Thymus (tissue), 11 donors: ENCODE data around the gene TRIP4. TPM values are rescaled to one million over a fixed set of nuclear protein-coding genes. Genes with fewer than 3 reads are reported as not detected.
A peak's percentile ranks its signal among the peaks of the same experiment; 100 is the strongest.
"Not testable (repeated sequence)": the region's sequence is repeated elsewhere in the genome, so short reads cannot be mapped to it uniquely, and the experiment has no call there.

Experiments
- DNase-seq, 9 donors: peaks; one replicate each; pipeline ENCODE4 v3.0.0-alpha.2; 2013; ENCODE audit warnings: low spot score in 9 of 9, low read depth in 6 of 9, missing footprints in 1 of 9
- H3K27ac ChIP-seq, 2 donors: one replicate each; pipeline ENCODE4 v1.5.1; 2013; ENCODE audit warnings: control low read depth in 1 of 2, low read depth in 1 of 2, low read length in 1 of 2, mild to moderate bottlenecking in 1 of 2, moderate library complexity in 1 of 2
- H3K27me3 ChIP-seq, 2 donors: one replicate each; pipeline ENCODE4 v1.5.1; 2013; ENCODE audit warnings: low read length in 1 of 2; ENCODE audit not compliant: control insufficient read depth in 2 of 2, insufficient read depth in 1 of 2
- H3K36me3 ChIP-seq, 2 donors: one replicate each; pipeline ENCODE4 v1.5.1; 2013; ENCODE audit warnings: low read length in 1 of 2, mild to moderate bottlenecking in 1 of 2, moderate library complexity in 1 of 2; ENCODE audit not compliant: control insufficient read depth in 2 of 2, insufficient read depth in 2 of 2
- H3K4me1 ChIP-seq, 2 donors: one replicate each; pipeline ENCODE4 v1.5.1; 2013; ENCODE audit warnings: low read length in 2 of 2; ENCODE audit not compliant: control insufficient read depth in 2 of 2, insufficient read depth in 2 of 2
- H3K4me3 ChIP-seq, 2 donors: one replicate each; pipeline ENCODE4 v1.5.1; 2013; ENCODE audit warnings: low read length in 2 of 2, control low read depth in 1 of 2, mild to moderate bottlenecking in 1 of 2
- H3K9me3 ChIP-seq, 2 donors: one replicate each; pipeline ENCODE4 v1.5.1; 2013; ENCODE audit warnings: low read length in 1 of 2, mild to moderate bottlenecking in 1 of 2; ENCODE audit not compliant: control insufficient read depth in 2 of 2, insufficient read depth in 1 of 2
- WGBS: extraction: QIAGEN DNeasy Blood & Tissue Kit; methylation state at CpG from one replicate; pipeline ENCODE4 v1.1.7; 2013; 5-methylcytosine and 5-hydroxymethylcytosine counted together
- polyA plus RNA-seq: library from polyadenylated mRNA; stranded (reverse); fragments of 200-250 nt; gene quantifications from one replicate; pipeline ENCODE4 v1.2.3, GENCODE V29; 2013
- total RNA-seq: library from RNA; stranded (reverse); fragments of 120-200 nt; gene quantifications from one replicate; pipeline ENCODE4 v1.2.4, GENCODE V29; 2013
- donor health status: healthy.

TRIP4 gene
- total and polyA plus RNA-seq, 2 donors = 14.5 to 50.6 TPM

DNA sequence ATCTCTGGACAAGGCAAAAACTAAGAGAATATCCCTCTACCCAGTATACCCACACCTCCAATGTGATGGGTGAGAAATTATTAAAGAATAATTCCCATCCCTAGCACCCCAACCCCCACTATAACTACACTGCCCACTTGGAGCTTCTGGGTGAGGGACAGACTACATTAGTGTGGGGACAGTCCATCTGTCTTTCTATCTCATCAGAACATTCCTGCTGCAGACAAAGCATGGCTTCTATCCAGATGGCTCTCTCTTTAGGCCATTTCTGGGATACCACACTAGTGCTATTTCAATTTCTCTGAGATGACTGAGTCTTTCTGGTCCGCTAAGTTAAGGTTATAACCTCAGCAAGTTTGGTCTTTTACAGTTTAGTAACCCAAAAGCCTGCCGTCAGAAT is 38.3 kb upstream of the TRIP4 start:
- Histone ChIP-seq H3K27me3 (no peaks in the 10 kb centered on the region), H3K4me1 (no peaks in the 10 kb centered on the region), H3K9me3 (no peaks in the 10 kb centered on the region), H3K36me3 (peaks cover 3 to 9% of the 10 kb centered on the region in 2 donors), H3K27ac (no peak overlapping the region), H3K4me3 (no peak overlapping the region)
- WGBS = 99% methylated on average over 2 of the region's 2 CpGs
- no peak for DNase-seq

DNA sequence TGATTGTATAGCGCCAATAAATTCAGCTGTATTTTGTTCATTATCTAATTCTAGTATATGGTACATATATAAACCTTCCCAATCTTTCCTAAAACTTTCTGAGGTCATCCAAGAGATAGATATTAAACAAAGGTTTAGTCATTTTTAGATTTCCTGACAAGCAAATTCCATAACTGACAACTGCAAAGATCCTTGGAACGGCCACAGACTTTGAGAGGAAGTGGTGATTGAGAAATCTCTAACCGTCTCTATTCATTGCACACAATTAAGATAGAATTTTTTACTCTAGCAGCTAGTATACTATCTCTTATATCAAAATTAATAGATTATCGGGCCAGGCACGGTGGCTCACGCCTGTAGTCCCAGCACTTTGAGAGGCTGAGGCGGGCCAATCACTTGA is 36.4 kb upstream of the TRIP4 start:
- no peak overlapping the region for H3K4me3 ChIP-seq
- no peaks in the 10 kb centered on the region for H3K9me3 ChIP-seq
- H3K4me1 ChIP-seq = peaks cover 4 to 6% of the 10 kb centered on the region in 2 donors
- no peaks in the 10 kb centered on the region for H3K27me3 ChIP-seq
- WGBS = 97% methylated on average over 7 of the region's 7 CpGs
- H3K36me3 ChIP-seq = peaks cover 3 to 9% of the 10 kb centered on the region in 2 donors
- no peak overlapping the region for H3K27ac ChIP-seq
- DNase-seq = no peak

DNA sequence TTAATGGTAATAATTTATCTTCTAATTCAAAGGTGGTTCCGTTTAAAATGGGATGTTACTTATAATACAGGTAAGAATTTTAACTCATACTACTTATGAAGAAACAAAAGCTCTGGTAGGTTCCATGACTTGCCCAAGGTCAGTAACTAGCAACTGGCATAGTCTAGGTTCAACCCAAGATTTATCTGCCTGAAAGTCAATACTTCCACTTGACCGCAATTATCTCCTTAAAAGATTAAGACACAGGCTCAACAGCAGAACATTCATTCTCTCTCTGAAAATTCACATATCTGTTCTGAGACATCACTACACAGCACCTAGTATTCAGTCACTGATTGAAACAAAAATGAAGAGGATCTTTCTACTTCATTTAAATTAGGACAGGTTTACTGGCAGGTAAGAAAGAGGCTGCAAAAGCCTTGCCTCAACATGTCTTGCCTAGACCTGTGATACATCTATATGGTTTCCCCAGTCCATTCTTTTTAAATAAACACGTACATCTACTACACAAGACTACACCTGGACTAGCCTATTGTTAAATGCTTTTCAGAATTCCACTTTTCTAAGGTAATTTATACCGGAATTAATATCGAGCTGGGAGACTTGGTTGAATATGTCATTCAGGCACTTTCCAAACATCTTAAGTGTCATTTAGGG is 32.8 kb upstream of the TRIP4 start:
- WGBS = 45% methylated on average over 5 of the region's 5 CpGs
- Histone ChIP-seq H3K27ac (peak overlapping the region; percentile 54 to 84), H3K36me3 (peaks cover 3 to 4% of the 10 kb centered on the region in 2 donors), H3K4me3 (peak overlapping the region; percentile 80 to 92), H3K27me3 (no peaks in the 10 kb centered on the region), H3K4me1 (peaks cover 11% of the 10 kb centered on the region in 2 donors), H3K9me3 (no peaks in the 10 kb centered on the region)
- DNase-seq = no peak

DNA sequence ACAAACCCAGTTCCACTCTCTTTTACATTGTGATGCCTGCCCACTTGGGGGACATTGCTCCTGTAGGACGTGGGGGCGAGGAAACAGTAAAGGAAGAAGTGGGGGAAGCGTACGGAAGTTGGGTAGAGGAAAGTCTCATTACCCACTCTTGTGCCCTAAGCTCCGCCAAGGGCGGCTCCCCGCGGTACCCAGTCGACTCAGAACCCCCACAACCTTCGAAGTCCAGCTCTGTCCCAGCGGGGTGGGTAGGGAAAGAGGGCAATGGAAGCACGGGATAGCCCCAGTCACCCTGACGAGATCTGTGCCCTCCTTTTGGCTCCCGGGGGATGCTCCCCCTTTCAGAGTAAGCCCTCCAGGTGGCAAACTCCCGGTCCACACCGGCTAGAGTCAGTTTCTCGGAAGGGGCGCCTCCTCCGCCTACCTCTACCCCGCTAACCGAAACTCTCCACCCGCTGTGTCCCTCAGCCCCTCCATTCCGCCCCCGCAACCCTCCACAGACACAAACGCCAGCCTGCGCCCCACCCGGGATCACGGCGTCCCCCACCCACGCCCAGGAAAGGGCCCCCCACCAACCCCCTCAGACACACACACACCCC is 32.2 kb upstream of the TRIP4 start:
- Histone ChIP-seq H3K4me1 (peaks cover 11% of the 10 kb centered on the region in 2 donors), H3K9me3 (no peaks in the 10 kb centered on the region), H3K27ac (peak overlapping the region; percentile 54 to 84), H3K36me3 (peaks cover 3 to 4% of the 10 kb centered on the region in 2 donors), H3K4me3 (peak overlapping the region; percentile 80 to 92), H3K27me3 (no peaks in the 10 kb centered on the region)
- DNase-seq = peak in 6 of 9 donors; percentile 2 to 60 (median 23)
- 1% methylated on average over 30 of the region's 30 CpGs for WGBS

DNA sequence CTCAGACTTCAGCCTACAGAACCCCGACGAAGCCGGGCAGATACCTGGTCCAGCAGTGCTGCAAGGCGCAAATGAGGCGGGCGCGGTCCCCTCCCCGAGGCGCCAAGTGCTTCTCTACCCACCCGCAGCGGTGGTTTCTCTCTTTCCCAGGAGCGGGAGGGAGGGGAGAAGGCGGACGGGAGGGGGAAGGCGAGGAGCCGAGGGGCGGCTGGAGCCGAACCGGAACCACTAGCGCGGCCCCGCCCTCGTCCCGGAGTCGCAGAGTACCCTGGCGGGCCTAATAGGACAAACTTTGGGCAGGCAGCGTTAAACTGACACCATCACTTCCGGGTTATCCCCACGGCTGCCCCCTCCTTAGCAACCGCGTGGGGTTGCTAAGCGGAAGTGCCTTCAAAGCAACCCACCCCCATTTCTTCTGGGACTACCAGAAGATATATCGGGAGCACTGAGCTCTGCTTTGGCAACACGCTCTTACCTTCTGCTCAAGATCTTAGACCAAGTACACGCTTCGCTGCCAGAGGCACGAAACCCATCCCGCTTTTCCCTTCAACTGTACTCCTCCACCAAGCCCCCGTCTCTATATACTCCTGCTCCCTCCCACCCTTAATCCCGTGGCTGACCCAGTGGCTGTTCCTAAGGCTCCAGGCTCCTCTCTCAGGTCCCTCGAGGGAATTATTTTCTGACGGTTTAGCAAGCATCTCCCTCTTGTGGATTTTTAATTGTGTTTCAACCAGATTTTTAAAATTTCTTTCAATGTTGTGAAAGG is 31.5 kb upstream of the TRIP4 start, which contains the start of gene CSNK1G1:
Gene CSNK1G1, minus strand, starts transcription at position 230 of the 766 bp plus-strand sequence. CDS start 55,674 bp downstream, outside the sequence.
- Histone ChIP-seq H3K4me1 (peaks cover 11% of the 10 kb centered on the region in 2 donors), H3K9me3 (no peaks in the 10 kb centered on the region), H3K36me3 (peaks cover 3 to 4% of the 10 kb centered on the region in 2 donors), H3K27ac (peak within 1 kb of the TSS; percentile 58 to 84), H3K27me3 (no peaks in the 10 kb centered on the region), H3K4me3 (peak within 1 kb of the TSS; percentile 80 to 92)
- under 1% methylated on average over 42 of the region's 42 CpGs for WGBS
- DNase-seq = peak; percentile 90 to 99 (median 97)

- no peak for DNase-seq
- peak overlapping the region; percentile 11 to 58 for H3K27ac ChIP-seq
- H3K27me3 ChIP-seq = no peaks in the 10 kb centered on the region
- WGBS = 74% methylated on average over 5 of the region's 5 CpGs
- no peaks in the 10 kb centered on the region for H3K9me3 ChIP-seq
- peak overlapping the region; percentile 80 to 92 for H3K4me3 ChIP-seq
- peaks cover 3 to 4% of the 10 kb centered on the region in 2 donors for H3K36me3 ChIP-seq
- peaks cover 11% of the 10 kb centered on the region in 2 donors for H3K4me1 ChIP-seq
Observed at GRCh38 chr15:64356710-64357040, 31.0 kb upstream of the TRIP4 start.

GRCh38 chr15:64361259-64361658 is 26.4 kb upstream of the TRIP4 start:
- H3K9me3 ChIP-seq = no peaks in the 10 kb centered on the region
- no peak for DNase-seq
- H3K36me3 ChIP-seq = peaks cover 3 to 12% of the 10 kb centered on the region in 2 donors
- WGBS = over 99% methylated on average over 4 of the region's 4 CpGs
- no peak overlapping the region for H3K4me3 ChIP-seq
- H3K27ac ChIP-seq = no peak overlapping the region
- H3K27me3 ChIP-seq = no peaks in the 10 kb centered on the region
- peaks cover 5 to 7% of the 10 kb centered on the region in 2 donors for H3K4me1 ChIP-seq

- Histone ChIP-seq H3K27ac (no peak overlapping the region), H3K4me3 (no peak overlapping the region), H3K4me1 (no peaks in the 10 kb centered on the region), H3K36me3 (peaks cover 0 to 22% of the 10 kb centered on the region in 2 donors), H3K27me3 (no peaks in the 10 kb centered on the region), H3K9me3 (no peaks in the 10 kb centered on the region)
- over 99% methylated on average over 2 of the region's 2 CpGs for WGBS
- DNase-seq = no peak
Observed at GRCh38 chr15:64369078-64369607, 18.5 kb upstream of the TRIP4 start.

DNA sequence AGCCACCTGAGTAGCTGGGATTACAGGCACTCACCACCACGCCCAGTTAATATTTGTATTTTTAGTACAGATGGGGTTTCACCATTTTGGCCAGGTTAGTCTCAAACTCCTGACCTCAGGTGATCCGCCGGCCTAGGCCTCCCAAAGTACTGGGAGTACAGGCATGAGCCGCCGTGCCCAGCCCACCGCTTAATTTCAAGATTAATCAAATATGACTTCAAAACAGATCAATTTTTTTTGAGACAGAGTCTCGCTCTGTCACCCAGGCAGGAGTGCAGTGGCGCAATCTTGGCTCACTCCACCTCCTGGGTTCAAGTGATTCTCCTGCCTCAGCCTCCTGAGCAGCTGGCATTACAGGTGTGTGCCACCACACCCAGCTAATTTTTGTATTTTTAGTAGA is 16.3 kb upstream of the TRIP4 start:
- not testable (repeated sequence) for H3K4me3 ChIP-seq, H3K27me3 ChIP-seq, DNase-seq, H3K9me3 ChIP-seq, H3K27ac ChIP-seq, H3K4me1 ChIP-seq
- WGBS = 98% methylated on average over 8 of the region's 8 CpGs
- H3K36me3 ChIP-seq = peaks cover 8 to 31% of the 10 kb centered on the region in 2 donors
